ENCODE measurements around the gene KIF3B. TPM values are rescaled to one million over a fixed set of nuclear protein-coding genes. Genes with fewer than 3 reads are reported as not detected.

Gene KIF3B
- total RNA-seq, 1 donor from 2014 or later: 20.1 TPM

GRCh38 chr20:32356622-32357374, 79.3 kb downstream of the KIF3B start:
- TF ChIP-seq, protein P1, sequence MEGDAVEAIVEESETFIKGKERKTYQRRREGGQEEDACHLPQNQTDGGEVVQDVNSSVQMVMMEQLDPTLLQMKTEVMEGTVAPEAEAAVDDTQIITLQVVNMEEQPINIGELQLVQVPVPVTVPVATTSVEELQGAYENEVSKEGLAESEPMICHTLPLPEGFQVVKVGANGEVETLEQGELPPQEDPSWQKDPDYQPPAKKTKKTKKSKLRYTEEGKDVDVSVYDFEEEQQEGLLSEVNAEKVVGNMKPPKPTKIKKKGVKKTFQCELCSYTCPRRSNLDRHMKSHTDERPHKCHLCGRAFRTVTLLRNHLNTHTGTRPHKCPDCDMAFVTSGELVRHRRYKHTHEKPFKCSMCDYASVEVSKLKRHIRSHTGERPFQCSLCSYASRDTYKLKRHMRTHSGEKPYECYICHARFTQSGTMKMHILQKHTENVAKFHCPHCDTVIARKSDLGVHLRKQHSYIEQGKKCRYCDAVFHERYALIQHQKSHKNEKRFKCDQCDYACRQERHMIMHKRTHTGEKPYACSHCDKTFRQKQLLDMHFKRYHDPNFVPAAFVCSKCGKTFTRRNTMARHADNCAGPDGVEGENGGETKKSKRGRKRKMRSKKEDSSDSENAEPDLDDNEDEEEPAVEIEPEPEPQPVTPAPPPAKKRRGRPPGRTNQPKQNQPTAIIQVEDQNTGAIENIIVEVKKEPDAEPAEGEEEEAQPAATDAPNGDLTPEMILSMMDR (IDR thresholded peaks at IDR 0.05): no peak
- peak overlapping the region; percentile 70 to 77 for H3K4me3 ChIP-seq
- H3K27ac ChIP-seq: peak overlapping the region; percentile 96
- no peaks in the 10 kb centered on the region for H3K9me3 ChIP-seq
- H3K27me3 ChIP-seq: no peaks in the 10 kb centered on the region
- intact Hi-C loops (cut with DNase I): no loop called here
- no peaks in the 10 kb centered on the region for H3K36me3 ChIP-seq
- DNase-seq (ENCODE audit: low spot score in 2 of 2): no peak
- peaks cover 0 to 11% of the 10 kb centered on the region in 2 donors for H3K4me1 ChIP-seq

- intact Hi-C loops (cut with DNase I): no loop called here
- Histone ChIP-seq H3K4me3 (peak overlapping the region; percentile 70 to 77), H3K36me3 (no peaks in the 10 kb centered on the region), H3K9me3 (no peaks in the 10 kb centered on the region), H3K27me3 (no peaks in the 10 kb centered on the region), H3K4me1 (peaks cover 0 to 14% of the 10 kb centered on the region in 2 donors), H3K27ac (peak overlapping the region; percentile 96)
- peak in 1 of 2 donors; percentile 70 for DNase-seq (ENCODE audit: low spot score in 2 of 2)
- TF ChIP-seq, protein P1 (IDR thresholded peaks at IDR 0.05): no peak
Observed at GRCh38 chr20:32357375-32357868, 80.0 kb downstream of the KIF3B start.

- H3K9me3 ChIP-seq: no peaks in the 10 kb centered on the region
- peak within 1 kb of the TSS; percentile 96 for H3K27ac ChIP-seq
- H3K4me1 ChIP-seq: peaks cover 0 to 19% of the 10 kb centered on the region in 2 donors
- TF ChIP-seq, protein P1 (IDR thresholded peaks at IDR 0.05): no peak
- H3K4me3 ChIP-seq: peak within 1 kb of the TSS; percentile 70 to 77
- no peaks in the 10 kb centered on the region for H3K27me3 ChIP-seq
- no peaks in the 10 kb centered on the region for H3K36me3 ChIP-seq
- intact Hi-C loops (cut with DNase I): loop anchor here (1.0 to 2.0 kb wide), 4 partner anchors 81 to 249 kb away; partner anchors contain the start of genes KIF3B, PLAGL2, POFUT1 and TM9SF4
- peak; percentile 84 to 98 for DNase-seq (ENCODE audit: low spot score in 2 of 2)
Observed at GRCh38 chr20:32357869-32358631, 80.6 kb downstream of the KIF3B start, which contains the start of gene ASXL1. Gene ASXL1 (plus strand): TSS chr20:32358331. CDS start chr20:32358776, 445 bp downstream.

DNA sequence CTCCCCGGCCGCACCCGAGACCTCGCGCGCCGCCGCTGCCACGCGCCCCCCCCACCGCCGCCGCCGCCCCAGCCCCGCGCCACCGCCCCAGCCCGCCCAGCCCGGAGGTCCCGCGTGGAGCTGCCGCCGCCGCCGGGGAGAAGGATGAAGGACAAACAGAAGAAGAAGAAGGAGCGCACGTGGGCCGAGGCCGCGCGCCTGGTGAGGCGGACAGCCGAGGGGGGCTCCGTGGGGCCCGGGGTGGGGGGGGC, 81.1 kb downstream of the KIF3B start:
- intact Hi-C loops (cut with DNase I): loop anchor here (1.0 to 2.0 kb wide), 4 partner anchors 82 to 250 kb away; partner anchors contain the start of genes KIF3B, PLAGL2, POFUT1 and TM9SF4
- DNase-seq (ENCODE audit: low spot score in 2 of 2): no peak
- Histone ChIP-seq H3K4me3 (peak overlapping the region; percentile 70 to 77), H3K27ac (peak overlapping the region; percentile 96), H3K4me1 (peaks cover 0 to 24% of the 10 kb centered on the region in 2 donors), H3K9me3 (no peaks in the 10 kb centered on the region), H3K27me3 (no peaks in the 10 kb centered on the region), H3K36me3 (no peaks in the 10 kb centered on the region)
- TF ChIP-seq, protein P1 (IDR thresholded peaks at IDR 0.05): no peak

- peak in 1 of 2 donors; percentile 85 for DNase-seq (ENCODE audit: low spot score in 2 of 2)
- Histone ChIP-seq H3K27me3 (no peaks in the 10 kb centered on the region), H3K9me3 (no peaks in the 10 kb centered on the region), H3K4me3 (peak overlapping the region; percentile 70 to 77), H3K4me1 (peaks cover 0 to 24% of the 10 kb centered on the region in 2 donors), H3K27ac (peak overlapping the region; percentile 96), H3K36me3 (no peaks in the 10 kb centered on the region)
- intact Hi-C loops (cut with DNase I): loop anchor here (1.0 to 2.0 kb wide), 4 partner anchors 82 to 250 kb away; partner anchors contain the start of genes KIF3B, PLAGL2, POFUT1 and TM9SF4
- TF ChIP-seq, protein P1 (IDR thresholded peaks at IDR 0.05): no peak
Observed at GRCh38 chr20:32358883-32359632, 81.6 kb downstream of the KIF3B start.
